GM23338 (cell line): ENCODE measurements around the gene HAPLN3. TPM values are rescaled to one million over a fixed set of nuclear protein-coding genes. Genes with fewer than 3 reads are reported as not detected.

ENCODE experiments used
- ATAC-seq: fragments of 200-7000 bp; cut with Tn5 transposase; 3 replicates; pipeline ENCODE4 v1.9.1; 2020
- DNase-seq: peaks from one replicate; pipeline ENCODE4 v3.0.0-alpha.2; 2015; ENCODE audit warnings: low spot score
- H2AFZ ChIP-seq: fragments of 200-600 bp; sonication (generic); 2 replicates; pipeline ENCODE4 v1.8.0; 2016; ENCODE audit warnings: antibody characterized with exemption, mild to moderate bottlenecking, moderate library complexity
- H3F3A ChIP-seq: fragments of 200-600 bp; sonication (generic); replicated peaks from 2 replicates; pipeline ENCODE4 v1.8.0; 2017; ENCODE audit warnings: antibody characterized with exemption, mixed run types, low read depth
- H3K27ac ChIP-seq: fragments of 200-600 bp; sonication (generic); 2 replicates; pipeline ENCODE4 v1.6.1; 2016; ENCODE audit warnings: low read depth
- H3K27me3 ChIP-seq: fragments of 200-600 bp; sonication (generic); 2 replicates; pipeline ENCODE4 v1.8.0; 2016; ENCODE audit warnings: mild to moderate bottlenecking, mixed run types, moderate library complexity; ENCODE audit not compliant: insufficient read depth
- H3K36me3 ChIP-seq: fragments of 200-600 bp; sonication (generic); 2 replicates; pipeline ENCODE4 v1.8.0; 2016; ENCODE audit warnings: mild to moderate bottlenecking; ENCODE audit not compliant: insufficient read depth
- H3K4me1 ChIP-seq: fragments of 200-600 bp; sonication (generic); 2 replicates; pipeline ENCODE4 v1.8.0; 2016; ENCODE audit warnings: mild to moderate bottlenecking, moderate library complexity; ENCODE audit not compliant: insufficient read depth
- H3K4me2 ChIP-seq: fragments of 200-600 bp; sonication (generic); 2 replicates; pipeline ENCODE4 v1.7.1; 2017; ENCODE audit warnings: mixed run types
- H3K4me3 ChIP-seq: fragments of 200-600 bp; sonication (generic); 2 replicates; pipeline ENCODE4 v1.6.1; 2016; ENCODE audit warnings: mixed run types
- H3K79me2 ChIP-seq: fragments of 200-600 bp; sonication (generic); replicated peaks from 2 replicates; pipeline ENCODE4 v1.8.0; 2017; ENCODE audit warnings: mild to moderate bottlenecking; ENCODE audit not compliant: insufficient read depth
- H3K9me2 ChIP-seq: fragments of 200-600 bp; sonication (generic); 2 replicates; pipeline ENCODE4 v1.8.0; 2017; ENCODE audit not compliant: insufficient read depth
- H4K20me1 ChIP-seq: fragments of 200-600 bp; sonication (generic); replicated peaks from 2 replicates; pipeline ENCODE4 v1.8.0; 2017; ENCODE audit warnings: mild to moderate bottlenecking; ENCODE audit not compliant: insufficient read depth
- H3K27ac Mint-ChIP-seq: 2 replicates; pipeline ENCODE4 v1.8.0; 2020; ENCODE audit warnings: inconsistent platforms, mild to moderate bottlenecking, moderate library complexity, mixed read lengths
- H3K27me3 Mint-ChIP-seq: 3 replicates; pipeline ENCODE4 v1.8.0; 2022; ENCODE audit warnings: low read depth, mild to moderate bottlenecking, moderate library complexity, mixed read lengths, inconsistent platforms; ENCODE audit not compliant: insufficient read depth, poor library complexity
- H3K36me3 Mint-ChIP-seq: 3 replicates; pipeline ENCODE4 v1.8.0; 2021; ENCODE audit warnings: low read depth, mild to moderate bottlenecking, inconsistent platforms, moderate library complexity, mixed read lengths
- H3K4me1 Mint-ChIP-seq: 3 replicates; pipeline ENCODE4 v1.8.0; 2020; ENCODE audit warnings: mild to moderate bottlenecking, inconsistent platforms, mixed read lengths
- H3K4me3 Mint-ChIP-seq: 3 replicates; pipeline ENCODE4 v1.8.0; 2021; ENCODE audit warnings: moderate library complexity, mild to moderate bottlenecking, inconsistent platforms, mixed read lengths
- H3K9me3 Mint-ChIP-seq: 3 replicates; pipeline ENCODE4 v1.8.0; 2020; ENCODE audit warnings: moderate library complexity, mild to moderate bottlenecking, inconsistent platforms, mixed read lengths
- EZH2 ChIP-seq: fragments of 200-600 bp; sonication (generic); IDR thresholded peaks from one replicate; pipeline ENCODE4 v1.8.0; 2017; ENCODE audit warnings: antibody characterized with exemption, mild to moderate bottlenecking, low read depth; ENCODE audit not compliant: unreplicated experiment
- EZH2phosphoT487 ChIP-seq: fragments of 200-600 bp; sonication (generic); IDR thresholded peaks from one replicate; pipeline ENCODE4 v1.8.1; 2018; ENCODE audit warnings: antibody characterized with exemption; ENCODE audit not compliant: unreplicated experiment
- JUNB ChIP-seq: IDR thresholded peaks from one replicate; pipeline ENCODE4 v1.6.1; 2016; ENCODE audit warnings: antibody characterized with exemption; ENCODE audit not compliant: unreplicated experiment
- NANOG ChIP-seq: IDR thresholded peaks from 2 replicates; pipeline ENCODE4 v1.6.1; 2016; ENCODE audit warnings: antibody characterized with exemption, borderline replicate concordance
- POLR2AphosphoS5 ChIP-seq: IDR thresholded peaks from 2 replicates; pipeline ENCODE4 v1.6.1; 2016; ENCODE audit warnings: antibody characterized with exemption, low read depth
- REST ChIP-seq: IDR thresholded peaks from one replicate; pipeline ENCODE4 v1.6.1; 2018; ENCODE audit warnings: antibody characterized with exemption; ENCODE audit not compliant: unreplicated experiment
- STAT1 ChIP-seq: IDR thresholded peaks from one replicate; pipeline ENCODE4 v1.6.1; 2016; ENCODE audit warnings: antibody characterized with exemption; ENCODE audit not compliant: unreplicated experiment
- ZNF331 ChIP-seq: fragments of 250-450 bp; sonication (Bioruptor Pico); IDR thresholded peaks from 2 replicates; pipeline ENCODE4 v1.5.0; 2020; ENCODE audit warnings: low read depth, mild to moderate bottlenecking, moderate library complexity
- polyA plus RNA-seq: library from polyadenylated mRNA; unstranded; fragments of >200 nt; fragmentation: Nextera tagmentation; extraction: Ambion mirVana; gene quantifications from 2 replicates; pipeline ENCODE4 v1.2.1, GENCODE V29; 2016
- total RNA-seq: library from RNA; depleted of rRNA; stranded (reverse); fragments of >200 nt; shearing (Covaris generic); gene quantifications from 2 replicates; pipeline ENCODE4 v1.2.3, GENCODE V29; 2014
- TF ChIP-seq, protein P1 (sequence below): IDR thresholded peaks from 2 replicates; pipeline ENCODE4 v1.6.1; 2016; ENCODE audit warnings: antibody characterized with exemption

The HAPLN3 gene
- total and polyA plus RNA-seq, 2 experiments from 2014 or later = 22.7 to 62.6 TPM

DNA sequence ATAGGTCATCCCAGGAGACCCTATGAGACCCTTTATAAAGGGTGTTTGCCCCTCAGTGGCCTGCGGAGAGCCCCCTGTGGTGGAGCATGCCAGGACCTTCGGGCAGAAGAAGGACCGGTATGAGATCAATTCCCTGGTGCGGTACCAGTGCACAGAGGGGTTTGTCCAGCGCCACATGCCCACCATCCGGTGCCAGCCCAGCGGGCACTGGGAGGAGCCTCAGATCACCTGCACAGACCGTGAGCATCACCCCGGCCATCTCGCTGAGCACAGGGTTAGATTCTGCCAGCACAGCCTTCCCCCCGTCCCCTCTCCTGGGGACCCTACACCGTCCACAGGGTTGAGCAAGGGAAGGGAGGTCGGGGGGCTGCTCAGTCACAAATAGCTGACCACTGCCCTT lies 21.6 kb downstream of the HAPLN3 start (continued):
- TF ChIP-seq POLR2AphosphoS5 = no peak
- TF ChIP-seq EZH2 = no peak
- TF ChIP-seq EZH2phosphoT487 = no peak
- TF ChIP-seq, protein P1, sequence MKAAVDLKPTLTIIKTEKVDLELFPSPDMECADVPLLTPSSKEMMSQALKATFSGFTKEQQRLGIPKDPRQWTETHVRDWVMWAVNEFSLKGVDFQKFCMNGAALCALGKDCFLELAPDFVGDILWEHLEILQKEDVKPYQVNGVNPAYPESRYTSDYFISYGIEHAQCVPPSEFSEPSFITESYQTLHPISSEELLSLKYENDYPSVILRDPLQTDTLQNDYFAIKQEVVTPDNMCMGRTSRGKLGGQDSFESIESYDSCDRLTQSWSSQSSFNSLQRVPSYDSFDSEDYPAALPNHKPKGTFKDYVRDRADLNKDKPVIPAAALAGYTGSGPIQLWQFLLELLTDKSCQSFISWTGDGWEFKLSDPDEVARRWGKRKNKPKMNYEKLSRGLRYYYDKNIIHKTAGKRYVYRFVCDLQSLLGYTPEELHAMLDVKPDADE = no peak
- TF ChIP-seq REST = no peak

- no peaks in the 10 kb centered on the region for H3K27me3 ChIP-seq
- Mint-ChIP-seq H3K27ac (no peak overlapping the region), H3K4me3 (no peak overlapping the region; the same call in 2 of the 3 replicates), H3K27me3 (peaks cover 22% of the 10 kb centered on the region), H3K4me1 (peaks cover 14% of the 10 kb centered on the region), H3K9me3 (peaks cover 4% of the 10 kb centered on the region; the same call in 1 of the 3 replicates), H3K36me3 (peaks cover 13% of the 10 kb centered on the region; the same call in 2 of the 3 replicates)
- no peak for ATAC-seq
- H2AFZ ChIP-seq = no peak overlapping the region
- no peaks in the 10 kb centered on the region for H3K79me2 ChIP-seq
- no peaks in the 10 kb centered on the region for H4K20me1 ChIP-seq
- peaks cover 6% of the 10 kb centered on the region; the same call in 1 of the 2 replicates for H3K4me1 ChIP-seq
- H3K36me3 ChIP-seq = no peaks in the 10 kb centered on the region
- no peak for DNase-seq
- H3K27ac ChIP-seq = no peak overlapping the region
- no peaks in the 10 kb centered on the region; the same call in 1 of the 2 replicates for H3K9me2 ChIP-seq
- no peak overlapping the region for H3K4me3 ChIP-seq
- no peaks in the 10 kb centered on the region for H3F3A ChIP-seq
- H3K4me2 ChIP-seq = no peak overlapping the region
- TF ChIP-seq, protein P1 = no peak
- TF ChIP-seq STAT1 (no peak), JUNB (no peak), NANOG (no peak), EZH2 (no peak), ZNF331 (CRISPR knock-in tag) (no peak)
These were observed 22.6 kb downstream of the HAPLN3 start for GRCh38 chr15:88872706-88873105.
